GM12878 (cell line): ENCODE results near the gene SWI5.

ENCODE experiments used
- CHD1 ChIP-seq: IDR thresholded peaks from 2 replicates; pipeline ENCODE4 v1.6.1; 2012; ENCODE audit warnings: low read depth, low read length, improper control_type of control experiment
- CREB1 ChIP-seq: IDR thresholded peaks from 2 replicates; pipeline ENCODE4 v1.6.1; 2012; ENCODE audit warnings: low read depth, mild to moderate bottlenecking, inconsistent platforms
- CTCF ChIP-seq, 3 experiments: IDR thresholded peaks in 2 of 3; conservative IDR thresholded peaks in 1 of 3; 2 replicates each; pipeline ENCODE4 v1.5.1; 2011; ENCODE audit warnings: low read depth in 3 of 3, low read length in 3 of 3, mild to moderate bottlenecking in 3 of 3, control low read depth in 2 of 3, moderate library complexity in 2 of 3, inconsistent platforms in 1 of 3, mixed read lengths in 1 of 3; ENCODE audit not compliant: control insufficient read depth in 2 of 3, insufficient read depth in 1 of 3; ENCODE audit errors: extremely low read depth in 1 of 3
- EP300 ChIP-seq, 2 experiments: fragments of 150-350 bp in 1 of 2; IDR thresholded peaks; 2 replicates each; pipeline ENCODE4 v1.6.1; 2011 to 2012; ENCODE audit warnings: low read depth in 2 of 2, low read length in 2 of 2, borderline replicate concordance in 1 of 2, improper control_type of control experiment in 1 of 2, inconsistent platforms in 1 of 2; ENCODE audit not compliant: control insufficient read depth in 1 of 2
- EZH2 ChIP-seq: IDR thresholded peaks from 2 replicates; pipeline ENCODE4 v1.6.1; 2012; ENCODE audit warnings: low read depth, mild to moderate bottlenecking, control low read depth, inconsistent platforms, low read length, borderline replicate concordance; ENCODE audit not compliant: control insufficient read depth
- MLLT1 ChIP-seq: fragments of 450-650 bp; IDR thresholded peaks from 2 replicates; pipeline ENCODE4 v1.6.1; 2016; ENCODE audit warnings: mild to moderate bottlenecking
- POLR2A ChIP-seq: IDR thresholded peaks from 2 replicates; pipeline ENCODE4 v1.6.1; 2011; ENCODE audit warnings: low read depth, mild to moderate bottlenecking, low read length
- POLR2AphosphoS5 ChIP-seq: IDR thresholded peaks from 2 replicates; pipeline ENCODE4 v1.6.1; 2011; ENCODE audit warnings: mild to moderate bottlenecking, low read length, inconsistent platforms
- RB1 ChIP-seq: fragments of 450-650 bp; formaldehyde crosslinking; IDR thresholded peaks from 2 replicates; pipeline ENCODE4 v1.6.1; 2017; ENCODE audit warnings: mild to moderate bottlenecking, borderline replicate concordance
- RFX5 ChIP-seq: IDR thresholded peaks from 2 replicates; pipeline ENCODE4 v1.6.1; 2011; ENCODE audit warnings: low read depth, low read length, improper control_type of control experiment
- SREBF2 ChIP-seq: IDR thresholded peaks from 2 replicates; pipeline ENCODE4 v1.6.1; 2012; ENCODE audit warnings: mild to moderate bottlenecking, low read length
- SRF ChIP-seq, 2 experiments: IDR thresholded peaks; 2 replicates each; pipeline ENCODE4 v1.6.1; 2011; ENCODE audit warnings: low read depth in 2 of 2, low read length in 2 of 2, mild to moderate bottlenecking in 1 of 2, moderate library complexity in 1 of 2
- YY1 ChIP-seq: IDR thresholded peaks from 2 replicates; pipeline ENCODE4 v1.6.1; 2011; ENCODE audit warnings: low read depth, mild to moderate bottlenecking, low read length
- ZBED1 ChIP-seq: IDR thresholded peaks from 2 replicates; pipeline ENCODE4 v1.6.1; 2016; ENCODE audit warnings: borderline replicate concordance

GRCh38 chr9:128335914-128336313 is 59.8 kb downstream of the SWI5 start:
- TF ChIP-seq RFX5 (no peak), SRF (IDR thresholded peaks at IDR 0.05; ENCODE audit: low read depth in 2 of 2, low read length in 2 of 2) (no peak), POLR2A (no peak), POLR2AphosphoS5 (no peak), MLLT1 (no peak), CTCF (IDR thresholded peaks at IDR 0.05 in 2 of 3, conservative IDR thresholded peaks at IDR 0.05 in 1 of 3; ENCODE audit: control insufficient read depth in 2 of 3, extremely low read depth in 1 of 3, insufficient read depth in 1 of 3, low read depth in 3 of 3, low read length in 3 of 3) (no peak), YY1 (no peak), ZBED1 (no peak), CHD1 (no peak), RB1 (no peak), EP300 (IDR thresholded peaks at IDR 0.05; ENCODE audit: borderline replicate concordance in 1 of 2, control insufficient read depth in 1 of 2, low read depth in 2 of 2, low read length in 2 of 2) (no peak), CREB1 (no peak), EZH2 (no peak), SREBF2 (no peak)
